Tibial nerve (tissue), 4 donors: ENCODE results near the gene AUH. TPM values are rescaled to one million over a fixed set of nuclear protein-coding genes. Genes with fewer than 3 reads are reported as not detected.
A peak's percentile ranks its signal among the peaks of the same experiment; 100 is the strongest.

ENCODE experiments used
- DNase-seq, 2 donors: peaks; one replicate each; pipeline ENCODE4 v3.0.0-alpha.2; 2019; ENCODE audit warnings: low spot score in 2 of 2
- H3K27ac ChIP-seq, 4 donors: fragments of 200-600 bp; sonication (generic) in 3 of 4; one replicate each; pipeline ENCODE4 v1.5.1; 2017 to 2019; ENCODE audit warnings: mild to moderate bottlenecking in 1 of 4
- H3K27me3 ChIP-seq, 2 donors: fragments of 200-600 bp; sonication (generic) in 1 of 2; one replicate each; pipeline versions ENCODE4 v1.5.1 to v1.6.0; 2017 to 2019
- H3K36me3 ChIP-seq, 3 donors: fragments of 200-600 bp; sonication (generic); one replicate each; pipeline ENCODE4 v1.5.1; 2018 to 2019
- H3K4me1 ChIP-seq, 4 donors: fragments of 200-600 bp; sonication (generic) in 3 of 4; one replicate each; pipeline ENCODE4 v1.5.1; 2017 to 2019
- H3K4me3 ChIP-seq, 4 donors: fragments of 200-600 bp; sonication (generic) in 3 of 4; one replicate each; pipeline ENCODE4 v1.5.1; 2017 to 2019; ENCODE audit warnings: mild to moderate bottlenecking in 1 of 4, moderate library complexity in 1 of 4
- H3K9me3 ChIP-seq, 4 donors: fragments of 200-600 bp; sonication (generic) in 3 of 4; one replicate each; pipeline ENCODE4 v1.5.1; 2017 to 2019
- CTCF ChIP-seq, 5 experiments: fragments of 200-600 bp in 3 of 5; fragments of 450-650 bp in 2 of 5; sonication (generic) in 3 of 5; IDR thresholded peaks; one replicate each; pipeline ENCODE4 v1.5.1; 2016 to 2019; ENCODE audit warnings: antibody characterized with exemption in 5 of 5, mild to moderate bottlenecking in 3 of 5, moderate library complexity in 2 of 5
- EP300 ChIP-seq, 2 donors: sonication (generic); formaldehyde crosslinking; IDR thresholded peaks; one replicate each; pipeline ENCODE4 v1.6.1; 2017; ENCODE audit warnings: antibody characterized with exemption in 2 of 2, mild to moderate bottlenecking in 1 of 2
- POLR2A ChIP-seq, 2 donors: fragments of 450-650 bp; IDR thresholded peaks; one replicate each; pipeline ENCODE4 v1.6.1; 2017; ENCODE audit warnings: antibody characterized with exemption in 2 of 2, mild to moderate bottlenecking in 2 of 2, moderate library complexity in 2 of 2
- WGBS, 2 donors: methylation state at CpG; one replicate each; pipeline ENCODE4 v1.1.5; 2018; 5-methylcytosine and 5-hydroxymethylcytosine counted together
- total RNA-seq, 4 donors: library from RNA; depleted of rRNA; stranded (reverse); fragments of >200 nt; gene quantifications; one replicate each; pipeline ENCODE4 v1.1.0, GENCODE V29; 2016

AUH gene
- total RNA-seq, 4 donors from 2014 or later = 40.5 to 70.1 (median 44.9) TPM

GRCh38 chr9:91320299-91320698 lies 41.4 kb downstream of the AUH start:
- no peaks in the 10 kb centered on the region for H3K27me3 ChIP-seq
- no peak for TF ChIP-seq CTCF (IDR thresholded peaks at IDR 0.05)
- no peaks in the 10 kb centered on the region for H3K4me1 ChIP-seq
- H3K4me3 ChIP-seq = no peak overlapping the region
- no peak overlapping the region for H3K27ac ChIP-seq
- peaks cover 0 to 15% (median 0%) of the 10 kb centered on the region in 3 donors for H3K36me3 ChIP-seq
- DNase-seq = no peak
- no peaks in the 10 kb centered on the region for H3K9me3 ChIP-seq
- WGBS, 2 donors = 86 to 88% methylated on average over 4 of the region's 4 CpGs

- WGBS, 2 donors = 78 to 87% methylated on average over 1 of the region's 1 CpG
Observed at GRCh38 chr9:91316093-91316492, 45.6 kb downstream of the AUH start.

GRCh38 chr9:91315191-91315590 lies 46.5 kb downstream of the AUH start:
- peaks cover 0 to 12% (median 0%) of the 10 kb centered on the region in 4 donors for H3K4me1 ChIP-seq
- TF ChIP-seq EP300 (IDR thresholded peaks at IDR 0.05) (no peak), CTCF (IDR thresholded peaks at IDR 0.05) (no peak), POLR2A (IDR thresholded peaks at IDR 0.05) (no peak)
- no peaks in the 10 kb centered on the region for H3K9me3 ChIP-seq
- no peaks in the 10 kb centered on the region for H3K27me3 ChIP-seq
- 94 to 95% methylated on average over 5 of the region's 5 CpGs for WGBS, 2 donors
- no peak overlapping the region for H3K4me3 ChIP-seq
- peaks cover 0 to 10% (median 0%) of the 10 kb centered on the region in 3 donors for H3K36me3 ChIP-seq
- no peak for DNase-seq
- no peak overlapping the region for H3K27ac ChIP-seq

More at GRCh38 chr9:91316093-91316492, 45.6 kb downstream of the AUH start:
- H3K4me3 ChIP-seq = no peak overlapping the region
- DNase-seq = no peak
- peaks cover 0 to 10% (median 0%) of the 10 kb centered on the region in 3 donors for H3K36me3 ChIP-seq
- H3K27ac ChIP-seq = no peak overlapping the region
- no peaks in the 10 kb centered on the region for H3K27me3 ChIP-seq
- H3K9me3 ChIP-seq = no peaks in the 10 kb centered on the region
- TF ChIP-seq CTCF (IDR thresholded peaks at IDR 0.05) = no peak
- no peak for TF ChIP-seq EP300 (IDR thresholded peaks at IDR 0.05)
- no peak for TF ChIP-seq POLR2A (IDR thresholded peaks at IDR 0.05)
- peaks cover 0 to 12% (median 0%) of the 10 kb centered on the region in 4 donors for H3K4me1 ChIP-seq

GRCh38 chr9:91312717-91313325 lies 48.9 kb downstream of the AUH start:
- no peaks in the 10 kb centered on the region for H3K27me3 ChIP-seq
- DNase-seq = no peak
- peak overlapping the region in 1 of 4 donors; percentile 35 for H3K27ac ChIP-seq
- WGBS, 2 donors = 81 to 88% methylated on average over 4 of the region's 4 CpGs
- TF ChIP-seq EP300 (IDR thresholded peaks at IDR 0.05) = no peak
- no peak overlapping the region for H3K4me3 ChIP-seq
- H3K36me3 ChIP-seq = peaks cover 0 to 10% (median 0%) of the 10 kb centered on the region in 3 donors
- H3K9me3 ChIP-seq = no peaks in the 10 kb centered on the region
- H3K4me1 ChIP-seq = peaks cover 0 to 12% (median 0%) of the 10 kb centered on the region in 4 donors

- peaks cover 0 to 10% (median 0%) of the 10 kb centered on the region in 3 donors for H3K36me3 ChIP-seq
- TF ChIP-seq CTCF (IDR thresholded peaks at IDR 0.05) (no peak), POLR2A (IDR thresholded peaks at IDR 0.05) (no peak), EP300 (IDR thresholded peaks at IDR 0.05) (no peak)
- H3K27me3 ChIP-seq = no peaks in the 10 kb centered on the region
- H3K4me1 ChIP-seq = peaks cover 0 to 24% (median 0%) of the 10 kb centered on the region in 4 donors
- peak overlapping the region in 1 of 4 donors; percentile 21 for H3K27ac ChIP-seq
- DNase-seq = no peak
- no peak overlapping the region for H3K4me3 ChIP-seq
- no peaks in the 10 kb centered on the region for H3K9me3 ChIP-seq
- 95 to 98% methylated on average over 2 of the region's 2 CpGs for WGBS, 2 donors
Observed at GRCh38 chr9:91310037-91310436, 51.7 kb downstream of the AUH start.
